Gastroesophageal sphincter (tissue), 4 donors: Measurements from ENCODE around the gene LCA5. TPM values are rescaled to one million over a fixed set of nuclear protein-coding genes. Genes with fewer than 3 reads are reported as not detected.

ENCODE experiments used
- ATAC-seq: fragments of 150-250 bp; one replicate; pipeline ENCODE4 v1.9.1; 2016; ENCODE audit warnings: mild to moderate bottlenecking, moderate library complexity
- H3K27ac ChIP-seq, 4 donors: fragments of 200-600 bp; sonication (generic) in 3 of 4; 1 replicate in 3 of 4; 2 replicates in 1 of 4; pipeline ENCODE4 v1.5.1; 2016 to 2019
- H3K27me3 ChIP-seq: fragments of 200-600 bp; sonication (generic); one replicate; pipeline ENCODE4 v1.5.1; 2019
- H3K36me3 ChIP-seq, 2 donors: fragments of 200-600 bp; sonication (generic); one replicate each; pipeline ENCODE4 v1.5.1; 2019; ENCODE audit warnings: control low read depth in 1 of 2
- H3K4me1 ChIP-seq, 3 donors: fragments of 200-600 bp; sonication (generic); 1 replicate in 2 of 3; 2 replicates in 1 of 3; pipeline ENCODE4 v1.5.1; 2016 to 2019; ENCODE audit warnings: control low read depth in 2 of 3
- H3K4me3 ChIP-seq, 2 donors: fragments of 200-600 bp; sonication (generic); one replicate each; pipeline ENCODE4 v1.5.1; 2019; ENCODE audit warnings: mild to moderate bottlenecking in 1 of 2, moderate library complexity in 1 of 2
- H3K9me3 ChIP-seq, 3 donors: fragments of 200-600 bp; sonication (generic); one replicate each; pipeline ENCODE4 v1.5.1; 2017 to 2019; ENCODE audit warnings: control low read depth in 2 of 3
- EP300 ChIP-seq: sonication (generic); formaldehyde crosslinking; IDR thresholded peaks from one replicate; pipeline ENCODE4 v1.6.1; 2017; ENCODE audit warnings: antibody characterized with exemption, mild to moderate bottlenecking
- POLR2A ChIP-seq, 2 donors: fragments of 450-650 bp; IDR thresholded peaks; one replicate each; pipeline ENCODE4 v1.6.1; 2017; ENCODE audit warnings: antibody characterized with exemption in 2 of 2, mild to moderate bottlenecking in 2 of 2, moderate library complexity in 1 of 2
- POLR2AphosphoS5 ChIP-seq: sonication (generic); formaldehyde crosslinking; IDR thresholded peaks from one replicate; pipeline ENCODE4 v1.6.1; 2017; ENCODE audit warnings: antibody characterized with exemption
- WGBS, 2 donors: methylation state at CpG; one replicate each; pipeline ENCODE4 v1.1.5; 2018; ENCODE audit warnings: low coverage in 1 of 2; 5-methylcytosine and 5-hydroxymethylcytosine counted together
- total RNA-seq, 4 donors: library from RNA; depleted of rRNA; stranded (reverse); fragments of >200 nt; gene quantifications; one replicate each; pipeline ENCODE4 v1.1.0, GENCODE V29; 2016
- TF ChIP-seq, protein P1 (sequence below), 4 experiments: fragments of 200-600 bp in 2 of 4; fragments of 450-650 bp in 2 of 4; sonication (generic) in 1 of 4; IDR thresholded peaks; one replicate each; pipeline ENCODE4 v1.5.1; 2017 to 2019; ENCODE audit warnings: antibody characterized with exemption in 4 of 4, mild to moderate bottlenecking in 2 of 4, moderate library complexity in 2 of 4

The LCA5 gene
- total RNA-seq, 4 donors from 2014 or later: 6.8 to 11.8 (median 9.5) TPM

DNA sequence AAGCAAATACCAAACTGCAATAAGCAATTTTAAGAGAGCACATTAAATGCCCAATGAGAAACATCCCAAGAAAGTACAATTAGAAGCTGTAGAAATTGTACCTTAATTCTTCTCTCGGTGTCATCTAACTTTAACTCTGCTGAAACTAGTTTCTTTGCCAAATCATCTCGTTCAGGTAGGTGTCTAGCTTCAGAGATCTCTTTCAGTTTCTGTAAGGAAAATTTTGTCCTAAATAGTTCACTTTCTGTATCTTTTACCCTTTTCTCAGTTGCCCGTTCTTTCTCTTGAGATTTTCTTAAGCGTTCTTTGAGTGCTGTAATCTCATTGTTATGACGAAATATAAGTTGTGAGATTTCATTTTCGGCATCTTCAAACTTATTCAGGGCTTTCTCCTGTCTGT lies 24.1 kb downstream of the LCA5 start:
- H3K9me3 ChIP-seq: no peaks in the 10 kb centered on the region
- H3K27ac ChIP-seq: no peak overlapping the region
- WGBS, 2 donors: 83 to 85% methylated on average over 6 of the region's 6 CpGs
- H3K36me3 ChIP-seq: peaks cover 0 to 31% of the 10 kb centered on the region in 2 donors
- H3K4me1 ChIP-seq: no peaks in the 10 kb centered on the region
- ATAC-seq: no peak
- no peak overlapping the region for H3K4me3 ChIP-seq
- no peaks in the 10 kb centered on the region for H3K27me3 ChIP-seq
- TF ChIP-seq POLR2AphosphoS5: no peak
- no peak for TF ChIP-seq EP300
- TF ChIP-seq, protein P1, sequence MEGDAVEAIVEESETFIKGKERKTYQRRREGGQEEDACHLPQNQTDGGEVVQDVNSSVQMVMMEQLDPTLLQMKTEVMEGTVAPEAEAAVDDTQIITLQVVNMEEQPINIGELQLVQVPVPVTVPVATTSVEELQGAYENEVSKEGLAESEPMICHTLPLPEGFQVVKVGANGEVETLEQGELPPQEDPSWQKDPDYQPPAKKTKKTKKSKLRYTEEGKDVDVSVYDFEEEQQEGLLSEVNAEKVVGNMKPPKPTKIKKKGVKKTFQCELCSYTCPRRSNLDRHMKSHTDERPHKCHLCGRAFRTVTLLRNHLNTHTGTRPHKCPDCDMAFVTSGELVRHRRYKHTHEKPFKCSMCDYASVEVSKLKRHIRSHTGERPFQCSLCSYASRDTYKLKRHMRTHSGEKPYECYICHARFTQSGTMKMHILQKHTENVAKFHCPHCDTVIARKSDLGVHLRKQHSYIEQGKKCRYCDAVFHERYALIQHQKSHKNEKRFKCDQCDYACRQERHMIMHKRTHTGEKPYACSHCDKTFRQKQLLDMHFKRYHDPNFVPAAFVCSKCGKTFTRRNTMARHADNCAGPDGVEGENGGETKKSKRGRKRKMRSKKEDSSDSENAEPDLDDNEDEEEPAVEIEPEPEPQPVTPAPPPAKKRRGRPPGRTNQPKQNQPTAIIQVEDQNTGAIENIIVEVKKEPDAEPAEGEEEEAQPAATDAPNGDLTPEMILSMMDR (IDR thresholded peaks at IDR 0.05): no peak
- no peak for TF ChIP-seq POLR2A (IDR thresholded peaks at IDR 0.05)

DNA sequence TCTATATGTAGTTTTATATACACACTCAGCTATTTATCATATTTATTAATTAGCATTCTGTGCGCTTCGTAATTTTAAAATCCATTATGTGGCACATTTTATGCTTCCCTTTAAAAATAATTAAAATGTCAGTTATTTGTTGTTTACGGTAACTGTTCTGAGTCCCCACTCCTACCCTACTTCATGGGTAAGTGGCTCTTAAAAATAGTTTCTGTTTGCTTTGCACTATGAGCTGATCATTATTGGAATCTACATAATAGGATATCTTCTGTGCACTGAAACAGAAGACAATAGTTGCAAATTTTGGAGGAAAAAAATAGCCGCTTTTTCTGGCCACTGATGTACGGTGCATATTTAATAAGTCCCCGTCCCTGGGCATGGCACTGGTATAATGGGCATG lies 25.2 kb downstream of the LCA5 start:
- no peak for TF ChIP-seq EP300
- TF ChIP-seq POLR2A (IDR thresholded peaks at IDR 0.05): no peak
- TF ChIP-seq, protein P1 (IDR thresholded peaks at IDR 0.05): no peak
- TF ChIP-seq POLR2AphosphoS5: no peak
- H3K4me3 ChIP-seq: no peak overlapping the region
- no peaks in the 10 kb centered on the region for H3K4me1 ChIP-seq
- H3K36me3 ChIP-seq: peaks cover 0 to 31% of the 10 kb centered on the region in 2 donors
- no peaks in the 10 kb centered on the region for H3K27me3 ChIP-seq
- 89 to 100% methylated on average over 6 of the region's 6 CpGs for WGBS, 2 donors
- no peak overlapping the region for H3K27ac ChIP-seq
- H3K9me3 ChIP-seq: no peaks in the 10 kb centered on the region
- no peak for ATAC-seq

DNA sequence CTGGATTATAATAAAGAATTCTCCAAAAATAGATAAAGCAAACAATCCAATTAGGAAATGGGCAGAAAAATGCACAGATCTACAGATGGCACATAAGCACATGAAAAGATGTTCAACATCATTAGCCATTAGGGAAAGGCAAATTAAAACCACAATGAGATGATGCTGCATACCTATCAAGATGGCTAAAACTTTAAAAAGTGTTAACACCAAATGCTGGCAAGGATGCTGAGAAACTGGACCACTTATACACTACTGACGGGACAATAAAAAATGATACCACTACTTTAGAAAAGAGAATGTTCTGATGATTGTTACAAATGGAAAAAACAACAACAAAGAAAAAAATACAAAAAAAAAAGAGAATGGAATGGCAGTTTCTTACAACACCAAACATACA lies 26.5 kb downstream of the LCA5 start:
- no peak overlapping the region for H3K27ac ChIP-seq
- ATAC-seq: no peak
- 91 to 100% methylated on average over 1 of the region's 1 CpG for WGBS, 2 donors
- no peak for TF ChIP-seq POLR2A (IDR thresholded peaks at IDR 0.05)
- no peak for TF ChIP-seq POLR2AphosphoS5
- TF ChIP-seq, protein P1 (IDR thresholded peaks at IDR 0.05): no peak
- TF ChIP-seq EP300: no peak
- no peak overlapping the region for H3K4me3 ChIP-seq
- H3K4me1 ChIP-seq: no peaks in the 10 kb centered on the region
- H3K27me3 ChIP-seq: no peaks in the 10 kb centered on the region
- H3K9me3 ChIP-seq: no peaks in the 10 kb centered on the region
- peaks cover 0 to 31% of the 10 kb centered on the region in 2 donors for H3K36me3 ChIP-seq

DNA sequence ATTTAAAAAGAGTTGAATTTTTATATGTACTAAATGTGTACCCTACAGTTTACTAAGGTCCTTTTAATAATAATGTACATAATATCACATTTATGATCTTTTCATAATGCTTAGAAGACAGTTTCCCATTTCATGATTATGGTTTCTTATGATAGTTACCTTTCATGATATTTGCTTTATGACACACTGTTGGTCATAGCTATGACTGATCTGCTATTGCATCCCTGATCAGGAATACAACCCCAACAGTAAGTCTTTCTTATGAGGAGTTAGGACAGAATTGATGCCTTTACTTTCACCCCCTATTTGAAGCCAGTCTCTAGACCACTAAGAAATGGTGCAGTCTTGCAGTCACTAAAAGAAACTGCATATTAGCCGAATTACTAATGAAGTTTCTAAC lies 31.0 kb downstream of the LCA5 start:
- peaks cover 0 to 8% of the 10 kb centered on the region in 2 donors for H3K36me3 ChIP-seq
- no peaks in the 10 kb centered on the region for H3K9me3 ChIP-seq
- H3K27ac ChIP-seq: no peak overlapping the region
- TF ChIP-seq EP300 (no peak), POLR2AphosphoS5 (no peak), POLR2A (IDR thresholded peaks at IDR 0.05) (no peak)
- TF ChIP-seq, protein P1 (IDR thresholded peaks at IDR 0.05): no peak
- 80 to 89% methylated on average over 1 of the region's 1 CpG for WGBS, 2 donors
- H3K27me3 ChIP-seq: no peaks in the 10 kb centered on the region
- no peak overlapping the region for H3K4me3 ChIP-seq
- ATAC-seq: no peak
- H3K4me1 ChIP-seq: no peaks in the 10 kb centered on the region

DNA sequence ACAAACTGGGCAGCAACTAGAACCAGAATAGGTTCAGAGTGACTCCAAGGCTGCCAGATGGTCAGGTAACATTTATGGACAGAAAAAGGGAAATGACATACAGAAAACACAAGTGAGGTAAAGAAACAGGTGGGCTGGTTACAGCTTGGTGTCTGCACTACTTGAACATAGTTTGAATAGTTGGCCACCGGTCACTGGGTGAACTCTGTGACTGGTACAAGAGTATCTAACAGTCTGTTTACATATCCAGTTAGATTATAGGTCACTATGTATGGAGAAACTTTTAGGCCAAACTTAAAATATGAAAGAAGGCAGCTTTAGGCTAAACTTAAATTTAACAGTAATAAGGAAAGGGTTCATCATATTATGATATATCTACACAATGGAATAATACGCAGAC lies 32.9 kb downstream of the LCA5 start:
- no peaks in the 10 kb centered on the region for H3K36me3 ChIP-seq
- TF ChIP-seq, protein P1 (IDR thresholded peaks at IDR 0.05): no peak
- no peak for TF ChIP-seq EP300
- no peak overlapping the region for H3K4me3 ChIP-seq
- no peaks in the 10 kb centered on the region for H3K9me3 ChIP-seq
- ATAC-seq: no peak
- 75 to 96% methylated on average over 2 of the region's 2 CpGs for WGBS, 2 donors
- H3K27me3 ChIP-seq: no peaks in the 10 kb centered on the region
- no peaks in the 10 kb centered on the region for H3K4me1 ChIP-seq
- H3K27ac ChIP-seq: no peak overlapping the region
